ENCODE results near the gene N4BP2.

- TF ChIP-seq, protein P1, sequence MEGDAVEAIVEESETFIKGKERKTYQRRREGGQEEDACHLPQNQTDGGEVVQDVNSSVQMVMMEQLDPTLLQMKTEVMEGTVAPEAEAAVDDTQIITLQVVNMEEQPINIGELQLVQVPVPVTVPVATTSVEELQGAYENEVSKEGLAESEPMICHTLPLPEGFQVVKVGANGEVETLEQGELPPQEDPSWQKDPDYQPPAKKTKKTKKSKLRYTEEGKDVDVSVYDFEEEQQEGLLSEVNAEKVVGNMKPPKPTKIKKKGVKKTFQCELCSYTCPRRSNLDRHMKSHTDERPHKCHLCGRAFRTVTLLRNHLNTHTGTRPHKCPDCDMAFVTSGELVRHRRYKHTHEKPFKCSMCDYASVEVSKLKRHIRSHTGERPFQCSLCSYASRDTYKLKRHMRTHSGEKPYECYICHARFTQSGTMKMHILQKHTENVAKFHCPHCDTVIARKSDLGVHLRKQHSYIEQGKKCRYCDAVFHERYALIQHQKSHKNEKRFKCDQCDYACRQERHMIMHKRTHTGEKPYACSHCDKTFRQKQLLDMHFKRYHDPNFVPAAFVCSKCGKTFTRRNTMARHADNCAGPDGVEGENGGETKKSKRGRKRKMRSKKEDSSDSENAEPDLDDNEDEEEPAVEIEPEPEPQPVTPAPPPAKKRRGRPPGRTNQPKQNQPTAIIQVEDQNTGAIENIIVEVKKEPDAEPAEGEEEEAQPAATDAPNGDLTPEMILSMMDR (IDR thresholded peaks at IDR 0.05): no peak
- no peak for TF ChIP-seq POLR2AphosphoS5 (IDR thresholded peaks at IDR 0.05; ENCODE audit: low read depth, low read length)
- no peak for TF ChIP-seq SIN3A (IDR thresholded peaks at IDR 0.05; ENCODE audit: borderline replicate concordance, insufficient read depth, low read depth, low read length)
Measured at GRCh38 chr4:40157436-40157835, 100.8 kb downstream of the N4BP2 start.
